ENCODE measurements around the gene MBP.

DNA sequence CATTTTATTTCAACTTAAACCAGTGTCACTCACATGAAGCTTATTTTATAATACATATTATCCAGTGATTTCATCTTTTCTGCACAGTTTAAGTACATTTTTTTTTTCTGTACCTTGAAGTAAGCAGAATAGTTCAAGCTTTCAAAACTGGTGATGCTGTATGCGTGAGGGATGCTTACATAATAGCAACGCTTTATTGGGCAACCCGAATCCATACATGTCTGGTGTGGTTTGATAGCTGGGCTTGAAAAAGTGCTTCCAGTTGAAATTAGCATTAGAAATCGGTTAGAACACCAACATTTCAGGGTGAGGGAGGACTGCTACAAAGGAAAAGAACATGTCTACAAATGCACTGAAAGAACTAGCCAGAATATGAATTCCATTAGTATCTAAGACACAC is 117.4 kb downstream of the MBP start:
- TF ChIP-seq, protein P1, sequence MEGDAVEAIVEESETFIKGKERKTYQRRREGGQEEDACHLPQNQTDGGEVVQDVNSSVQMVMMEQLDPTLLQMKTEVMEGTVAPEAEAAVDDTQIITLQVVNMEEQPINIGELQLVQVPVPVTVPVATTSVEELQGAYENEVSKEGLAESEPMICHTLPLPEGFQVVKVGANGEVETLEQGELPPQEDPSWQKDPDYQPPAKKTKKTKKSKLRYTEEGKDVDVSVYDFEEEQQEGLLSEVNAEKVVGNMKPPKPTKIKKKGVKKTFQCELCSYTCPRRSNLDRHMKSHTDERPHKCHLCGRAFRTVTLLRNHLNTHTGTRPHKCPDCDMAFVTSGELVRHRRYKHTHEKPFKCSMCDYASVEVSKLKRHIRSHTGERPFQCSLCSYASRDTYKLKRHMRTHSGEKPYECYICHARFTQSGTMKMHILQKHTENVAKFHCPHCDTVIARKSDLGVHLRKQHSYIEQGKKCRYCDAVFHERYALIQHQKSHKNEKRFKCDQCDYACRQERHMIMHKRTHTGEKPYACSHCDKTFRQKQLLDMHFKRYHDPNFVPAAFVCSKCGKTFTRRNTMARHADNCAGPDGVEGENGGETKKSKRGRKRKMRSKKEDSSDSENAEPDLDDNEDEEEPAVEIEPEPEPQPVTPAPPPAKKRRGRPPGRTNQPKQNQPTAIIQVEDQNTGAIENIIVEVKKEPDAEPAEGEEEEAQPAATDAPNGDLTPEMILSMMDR (conservative IDR thresholded peaks at IDR 0.05 in 1 of 2, IDR thresholded peaks at IDR 0.05 in 1 of 2; ENCODE audit: low read depth in 1 of 2, low read length in 2 of 2), result no peak
- TF ChIP-seq EZH2 (IDR thresholded peaks at IDR 0.05; ENCODE audit: low read length, missing control alignments), result no peak
